A673 (cell line): ENCODE results near the gene MRPS12.

Experiments
- EZH2 ChIP-seq: fragments of 200-600 bp; sonication (generic); IDR thresholded peaks from 2 replicates; pipeline ENCODE4 v1.6.1; 2017; ENCODE audit warnings: borderline replicate concordance, low read depth, mild to moderate bottlenecking, mixed read lengths, antibody characterized with exemption, low read length; ENCODE audit not compliant: poor library complexity, severe bottlenecking
- TF ChIP-seq, protein P1 (sequence below): fragments of 300-800, 200-600 bp; sonication (generic); conservative IDR thresholded peaks from 2 replicates; pipeline ENCODE4 v1.5.1; 2017; ENCODE audit warnings: low read depth, mild to moderate bottlenecking, antibody characterized with exemption, low read length, moderate library complexity, mixed read lengths

DNA sequence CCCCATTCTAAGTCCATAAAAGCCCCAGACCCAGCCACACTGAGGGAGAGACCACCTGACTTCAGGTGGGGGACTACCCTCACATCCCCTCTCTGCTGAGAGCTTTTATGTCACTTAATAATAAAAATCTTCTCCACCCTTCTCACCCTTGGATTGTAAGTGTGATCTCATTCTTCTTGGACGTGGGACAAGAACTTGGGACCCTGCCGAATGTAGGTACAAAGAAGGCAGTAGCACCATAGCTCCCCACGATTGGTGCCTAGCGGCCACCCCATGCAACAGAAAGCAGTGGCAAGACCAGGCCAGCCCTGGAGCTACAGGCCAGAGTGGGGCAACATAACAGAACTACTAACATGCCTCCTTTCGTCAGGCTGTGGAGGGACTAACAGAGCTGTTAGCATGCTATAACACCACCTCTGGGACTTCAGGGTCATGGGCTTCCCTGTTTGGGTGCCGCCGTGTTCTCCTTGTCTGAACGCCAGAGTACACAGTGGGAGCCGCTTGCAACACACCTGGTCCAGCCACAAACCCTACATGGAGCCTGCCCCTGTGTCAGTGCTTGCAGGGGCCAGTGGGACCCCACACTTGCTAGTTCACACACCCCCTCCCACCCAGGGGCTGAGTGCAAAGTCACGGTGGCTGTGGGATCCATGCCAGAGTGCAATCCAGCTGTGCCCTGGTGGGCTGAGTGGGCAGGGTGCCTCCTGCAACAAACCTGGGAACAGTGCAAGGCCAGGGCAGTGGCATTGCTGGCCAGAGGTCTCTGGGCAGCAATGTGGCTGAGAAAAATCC is 50.0 kb downstream of the MRPS12 start:
- TF ChIP-seq, protein P1, sequence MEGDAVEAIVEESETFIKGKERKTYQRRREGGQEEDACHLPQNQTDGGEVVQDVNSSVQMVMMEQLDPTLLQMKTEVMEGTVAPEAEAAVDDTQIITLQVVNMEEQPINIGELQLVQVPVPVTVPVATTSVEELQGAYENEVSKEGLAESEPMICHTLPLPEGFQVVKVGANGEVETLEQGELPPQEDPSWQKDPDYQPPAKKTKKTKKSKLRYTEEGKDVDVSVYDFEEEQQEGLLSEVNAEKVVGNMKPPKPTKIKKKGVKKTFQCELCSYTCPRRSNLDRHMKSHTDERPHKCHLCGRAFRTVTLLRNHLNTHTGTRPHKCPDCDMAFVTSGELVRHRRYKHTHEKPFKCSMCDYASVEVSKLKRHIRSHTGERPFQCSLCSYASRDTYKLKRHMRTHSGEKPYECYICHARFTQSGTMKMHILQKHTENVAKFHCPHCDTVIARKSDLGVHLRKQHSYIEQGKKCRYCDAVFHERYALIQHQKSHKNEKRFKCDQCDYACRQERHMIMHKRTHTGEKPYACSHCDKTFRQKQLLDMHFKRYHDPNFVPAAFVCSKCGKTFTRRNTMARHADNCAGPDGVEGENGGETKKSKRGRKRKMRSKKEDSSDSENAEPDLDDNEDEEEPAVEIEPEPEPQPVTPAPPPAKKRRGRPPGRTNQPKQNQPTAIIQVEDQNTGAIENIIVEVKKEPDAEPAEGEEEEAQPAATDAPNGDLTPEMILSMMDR = no peak
- no peak for TF ChIP-seq EZH2
